ENCODE results near the gene CNTD1. TPM values are rescaled to one million over a fixed set of nuclear protein-coding genes. Genes with fewer than 3 reads are reported as not detected.
"Not testable (repeated sequence)": the region's sequence is repeated elsewhere in the genome, so short reads cannot be mapped to it uniquely, and the experiment has no call there.

The CNTD1 gene
- total RNA-seq, 2 donors from 2014 or later, result not detected

- TF ChIP-seq CTCF (conservative IDR thresholded peaks at IDR 0.05), result no peak
- H3K4me3 ChIP-seq (ENCODE audit: low read length), result no peak overlapping the region
- Mint-ChIP-seq H3K9me3 (no peaks in the 10 kb centered on the region), H3K4me1 (peaks cover 7% of the 10 kb centered on the region), H3K27ac (no peak overlapping the region), H3K27me3 (ENCODE audit: insufficient read depth) (peaks cover 35% of the 10 kb centered on the region), H3K36me3 (ENCODE audit: low read depth) (no peaks in the 10 kb centered on the region), H3K4me3 (no peak overlapping the region)
- H3K9ac ChIP-seq (ENCODE audit: extremely low read depth, low read length, poor library complexity, severe bottlenecking), result no peak overlapping the region
- H3K9me3 ChIP-seq (ENCODE audit: control insufficient read depth, low read length), result no peaks in the 10 kb centered on the region
- DNase-seq, result no peak
- no peaks in the 10 kb centered on the region for H3K36me3 ChIP-seq (ENCODE audit: control insufficient read depth, insufficient read depth, low read length)
- H3K27me3 ChIP-seq (ENCODE audit: control insufficient read depth, insufficient read depth, low read length, poor library complexity, severe bottlenecking), result peaks cover 27% of the 10 kb centered on the region
- peaks cover 4% of the 10 kb centered on the region for H3K4me1 ChIP-seq (ENCODE audit: control insufficient read depth, insufficient read depth, low read length)
- WGBS, 2 experiments (ENCODE audit: insufficient coverage in 1 of 2, insufficient read length in 1 of 2), result 84 to 96% methylated on average over 4 to 6 of the region's 6 CpGs
- no peak overlapping the region for H3K27ac ChIP-seq (ENCODE audit: low read depth, low read length)
These were observed 32.5 kb upstream of the CNTD1 start for GRCh38 chr17:42766124-42766523.

GRCh38 chr17:42767512-42767911 is 31.1 kb upstream of the CNTD1 start:
- no peak overlapping the region for H3K27ac ChIP-seq (ENCODE audit: low read depth, low read length)
- TF ChIP-seq CTCF (conservative IDR thresholded peaks at IDR 0.05), result no peak
- no peak overlapping the region for H3K4me3 ChIP-seq (ENCODE audit: low read length)
- no peaks in the 10 kb centered on the region for H3K9me3 ChIP-seq (ENCODE audit: control insufficient read depth, low read length)
- H3K27me3 ChIP-seq (ENCODE audit: control insufficient read depth, insufficient read depth, low read length, poor library complexity, severe bottlenecking), result peaks cover 13% of the 10 kb centered on the region
- peaks cover 4% of the 10 kb centered on the region for H3K4me1 ChIP-seq (ENCODE audit: control insufficient read depth, insufficient read depth, low read length)
- no peaks in the 10 kb centered on the region for H3K9me3 Mint-ChIP-seq
- DNase-seq, result no peak
- H3K9ac ChIP-seq (ENCODE audit: extremely low read depth, low read length, poor library complexity, severe bottlenecking), result no peak overlapping the region
- H3K4me1 Mint-ChIP-seq, result peaks cover 7% of the 10 kb centered on the region
- H3K4me3 Mint-ChIP-seq, result no peak overlapping the region
- no peaks in the 10 kb centered on the region for H3K36me3 Mint-ChIP-seq (ENCODE audit: low read depth)
- H3K36me3 ChIP-seq (ENCODE audit: control insufficient read depth, insufficient read depth, low read length), result no peaks in the 10 kb centered on the region
- H3K27ac Mint-ChIP-seq, result no peak overlapping the region
- H3K27me3 Mint-ChIP-seq (ENCODE audit: insufficient read depth), result peaks cover 21% of the 10 kb centered on the region

DNA sequence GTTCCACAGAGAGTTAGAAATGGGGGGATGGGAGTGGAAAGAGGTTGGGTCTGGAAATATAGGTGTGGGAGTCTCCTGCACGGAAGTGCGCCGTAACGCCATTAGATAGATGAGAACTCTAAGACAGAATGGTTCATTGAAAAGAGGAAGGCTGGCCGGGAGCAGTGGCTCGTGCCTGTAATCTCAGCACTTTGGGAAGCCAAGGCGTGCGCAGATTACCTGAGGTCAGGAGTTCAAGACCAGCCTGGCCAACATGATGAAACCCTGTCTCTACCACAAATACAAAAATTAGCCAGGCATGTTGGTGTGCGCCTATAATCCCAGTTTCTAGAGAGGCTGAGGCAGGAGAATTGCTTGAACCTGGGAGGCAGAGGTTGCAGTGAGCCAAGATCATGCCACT is 30.7 kb upstream of the CNTD1 start:
- 89 to 92% methylated on average over 7 to 9 of the region's 9 CpGs for WGBS, 2 experiments (ENCODE audit: insufficient coverage in 1 of 2, insufficient read length in 1 of 2)
- not testable (repeated sequence) for H3K27me3 ChIP-seq (ENCODE audit: control insufficient read depth, insufficient read depth, low read length, poor library complexity, severe bottlenecking); H3K4me3 ChIP-seq (ENCODE audit: low read length); H3K9ac ChIP-seq (ENCODE audit: extremely low read depth, low read length, poor library complexity, severe bottlenecking); H3K27ac ChIP-seq (ENCODE audit: low read depth, low read length); H3K27ac Mint-ChIP-seq; H3K36me3 ChIP-seq (ENCODE audit: control insufficient read depth, insufficient read depth, low read length); H3K4me1 ChIP-seq (ENCODE audit: control insufficient read depth, insufficient read depth, low read length); H3K36me3 Mint-ChIP-seq (ENCODE audit: low read depth); DNase-seq; H3K9me3 ChIP-seq (ENCODE audit: control insufficient read depth, low read length); H3K9me3 Mint-ChIP-seq; H3K4me1 Mint-ChIP-seq; H3K4me3 Mint-ChIP-seq
- H3K27me3 Mint-ChIP-seq (ENCODE audit: insufficient read depth), result peaks cover 16% of the 10 kb centered on the region

DNA sequence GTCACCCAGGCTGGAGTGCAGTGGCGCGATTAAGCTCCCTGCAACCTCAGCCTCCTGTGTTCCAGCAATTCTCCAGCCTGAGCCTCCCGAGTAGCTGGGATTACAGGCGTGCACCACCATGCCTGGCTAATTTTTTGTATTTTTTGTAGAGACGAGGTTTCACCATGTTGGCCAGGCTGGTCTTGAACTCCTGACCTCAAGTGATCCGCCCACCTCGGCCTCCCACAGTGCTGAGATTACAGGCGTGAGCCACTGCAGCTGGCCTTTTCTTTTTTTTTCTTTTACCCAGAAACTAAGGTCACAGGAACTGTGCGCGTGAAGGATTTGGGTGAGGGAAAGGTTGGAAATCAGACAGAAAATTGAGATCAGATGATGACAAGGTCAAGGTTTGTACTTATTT is 28.7 kb upstream of the CNTD1 start:
- H3K36me3 Mint-ChIP-seq (ENCODE audit: low read depth); H3K4me3 Mint-ChIP-seq; H3K27ac ChIP-seq (ENCODE audit: low read depth, low read length); H3K4me1 ChIP-seq (ENCODE audit: control insufficient read depth, insufficient read depth, low read length); H3K9me3 Mint-ChIP-seq; H3K4me1 Mint-ChIP-seq; H3K4me3 ChIP-seq (ENCODE audit: low read length); H3K27ac Mint-ChIP-seq; H3K36me3 ChIP-seq (ENCODE audit: control insufficient read depth, insufficient read depth, low read length); H3K9ac ChIP-seq (ENCODE audit: extremely low read depth, low read length, poor library complexity, severe bottlenecking); H3K27me3 ChIP-seq (ENCODE audit: control insufficient read depth, insufficient read depth, low read length, poor library complexity, severe bottlenecking); H3K9me3 ChIP-seq (ENCODE audit: control insufficient read depth, low read length); DNase-seq: not testable (repeated sequence)
- WGBS, 2 experiments (ENCODE audit: insufficient coverage in 1 of 2, insufficient read length in 1 of 2), result 87 to 88% methylated on average over 8 to 10 of the region's 10 CpGs
- peaks cover 16% of the 10 kb centered on the region for H3K27me3 Mint-ChIP-seq (ENCODE audit: insufficient read depth)
